ENCODE results near the gene HYAL1. TPM values are rescaled to one million over a fixed set of nuclear protein-coding genes. Genes with fewer than 3 reads are reported as not detected.
A peak's percentile ranks its signal among the peaks of the same experiment; 100 is the strongest.

Gene HYAL1
- polyA plus RNA-seq, 3 donors: 6.1 to 9.4 (median 7.7) TPM

DNA sequence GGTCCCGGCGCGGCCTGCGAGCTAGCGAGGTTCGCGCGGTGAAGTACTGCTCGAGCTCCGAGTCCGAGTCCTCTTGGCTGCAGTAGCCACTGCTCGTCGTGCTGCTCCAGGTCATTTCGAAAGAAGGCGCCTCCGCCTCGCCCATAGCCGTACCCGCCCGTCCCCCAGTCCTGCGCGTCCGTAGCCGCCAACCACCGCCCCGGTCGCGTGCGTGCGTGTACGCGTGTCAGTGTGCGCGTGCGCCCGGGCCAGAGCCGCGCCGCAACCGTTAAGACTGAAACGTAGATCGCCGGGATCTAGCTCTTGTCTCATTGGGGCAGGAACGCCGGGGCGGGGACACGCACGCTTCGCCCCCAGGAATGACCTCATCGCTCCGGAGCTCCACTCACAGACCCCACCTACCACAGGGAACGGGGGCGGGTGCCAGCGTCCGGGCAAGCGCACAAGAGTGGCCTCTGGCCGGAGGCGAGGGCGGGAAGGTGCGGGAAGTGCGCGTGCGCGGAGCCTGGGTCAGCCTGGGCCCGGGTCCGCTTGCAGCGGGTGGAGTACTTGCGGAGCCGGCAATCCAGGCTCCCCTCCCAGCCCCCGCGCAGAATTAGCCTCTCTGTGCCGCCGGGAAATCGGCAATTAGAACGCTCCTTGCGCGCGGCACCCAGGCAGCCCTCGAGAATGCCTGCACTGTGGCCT lies 33.9 kb upstream of the HYAL1 start:
- peak; percentile 98 for DNase-seq

DNA sequence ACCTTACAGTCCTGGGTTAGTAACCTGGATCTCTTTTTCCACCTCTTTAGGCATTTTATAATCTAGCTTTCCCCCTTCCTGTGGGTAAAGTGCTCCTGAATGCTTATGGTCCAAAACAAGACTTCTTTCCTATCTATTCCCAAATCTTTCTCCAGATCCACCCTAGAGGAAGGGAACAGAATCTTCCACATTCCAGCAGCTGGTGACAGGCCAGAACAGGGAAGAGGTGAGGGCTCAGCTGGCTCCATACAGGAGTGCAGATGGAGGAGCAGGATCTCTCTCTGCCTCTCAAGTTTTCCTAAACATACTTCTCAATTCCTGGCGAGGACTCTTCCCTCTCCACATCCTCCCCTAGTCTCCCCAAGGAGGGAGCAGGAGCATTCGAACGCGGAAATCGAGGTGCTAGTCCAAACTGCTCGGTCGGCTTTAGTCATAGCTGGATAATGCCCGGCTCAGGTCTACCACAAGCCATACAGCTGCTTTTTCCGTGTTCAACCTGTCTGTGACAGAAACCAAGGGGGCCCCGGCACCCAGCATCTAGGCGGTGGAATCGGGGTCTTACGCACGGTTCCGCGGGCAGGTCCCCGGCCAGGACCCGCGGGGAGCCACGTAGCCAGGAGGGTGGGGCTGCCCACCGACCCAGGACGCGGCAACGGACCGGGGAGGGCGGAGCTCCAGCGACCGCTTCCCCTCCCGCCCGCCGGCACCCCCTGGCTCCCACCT lies 33.2 kb upstream of the HYAL1 start:
- no peak for DNase-seq

DNA sequence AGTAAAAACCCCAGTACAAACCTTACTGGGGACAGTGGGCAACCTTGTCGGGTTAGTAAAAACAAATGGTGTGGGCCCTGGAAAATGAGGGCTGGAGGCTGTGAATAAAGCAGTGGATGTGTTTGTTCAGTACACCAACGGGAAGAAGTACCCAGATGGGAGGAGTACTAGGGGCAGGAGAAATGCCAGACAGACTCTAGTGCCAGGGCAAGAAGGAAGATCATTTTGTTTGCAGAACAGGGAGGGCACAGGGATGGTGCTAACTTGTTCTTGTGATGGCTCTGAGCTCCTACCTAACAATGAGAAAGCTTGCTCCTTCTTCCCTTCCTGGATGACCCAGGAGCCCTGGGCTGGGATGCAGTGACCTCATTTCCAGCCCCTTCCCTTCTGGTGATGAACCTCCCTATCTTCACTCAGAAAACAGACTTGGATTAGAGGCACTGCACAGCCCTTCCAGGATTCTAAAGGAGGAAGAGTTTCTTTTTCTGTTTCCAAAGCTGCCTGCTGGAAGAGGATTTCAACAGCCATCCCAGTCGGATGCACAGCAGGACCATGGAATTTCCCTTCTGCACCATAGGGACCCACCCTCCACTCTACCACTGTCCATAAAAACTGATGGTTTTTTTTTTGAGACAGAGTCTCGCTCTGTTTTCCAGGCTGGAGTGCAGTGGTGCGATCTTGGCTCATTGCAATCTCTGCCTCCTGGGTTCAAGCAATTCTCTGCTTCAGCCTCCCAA lies 31.1 kb upstream of the HYAL1 start:
- DNase-seq: no peak

DNA sequence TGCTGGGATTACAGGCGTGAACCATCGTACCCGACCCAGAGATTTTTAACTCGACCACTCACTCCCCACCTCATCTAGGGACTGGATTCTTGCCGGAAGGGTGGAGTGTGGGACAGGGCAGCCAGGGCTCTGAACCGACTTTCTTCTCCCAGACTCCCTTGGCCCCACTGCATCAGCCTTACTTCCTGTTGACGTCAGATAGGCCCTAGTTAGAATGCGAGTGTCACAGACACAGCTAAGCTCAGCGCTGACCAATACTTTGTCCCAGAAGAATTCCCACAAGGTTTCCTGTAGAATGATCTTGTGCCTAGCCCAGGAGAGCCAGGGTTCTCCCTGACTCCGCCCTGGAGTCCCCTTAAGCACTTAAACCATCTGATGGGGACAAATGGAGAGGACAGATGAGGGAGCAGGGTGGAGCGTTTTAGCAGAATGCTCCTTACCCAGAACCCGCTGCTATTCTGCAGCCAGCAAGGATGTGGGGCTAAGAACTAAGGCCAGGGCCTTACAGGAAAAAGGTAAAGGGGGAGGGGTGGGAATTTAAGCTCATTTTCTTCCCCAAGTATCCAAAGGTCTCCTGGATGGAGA lies 30.5 kb upstream of the HYAL1 start:
- DNase-seq: no peak

DNA sequence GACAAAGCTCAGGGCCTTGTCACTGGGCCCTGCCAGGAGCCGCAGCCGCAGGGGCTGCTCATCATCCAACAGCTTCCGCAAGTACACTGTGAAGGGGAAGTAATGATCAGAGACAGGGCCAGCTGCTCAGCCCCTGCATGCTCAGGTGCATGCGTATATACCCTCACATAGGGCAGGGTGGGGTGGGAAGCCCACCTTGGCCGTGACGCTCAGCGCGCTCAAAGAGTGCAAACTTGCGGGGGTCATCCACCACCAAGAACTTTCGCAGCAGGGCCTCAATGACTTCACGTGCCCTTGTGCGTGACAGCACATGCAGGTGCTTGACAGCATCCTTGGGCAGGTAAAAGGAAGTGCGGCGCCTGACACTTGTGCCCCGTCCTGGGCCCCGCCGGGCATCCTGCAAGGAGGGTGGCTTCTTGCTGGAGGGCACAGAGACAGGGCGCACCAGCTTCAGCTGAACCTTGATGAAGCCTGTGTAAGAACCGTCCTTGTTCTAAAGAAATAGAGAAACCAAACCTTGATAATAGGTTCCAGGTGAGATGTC lies 28.1 kb upstream of the HYAL1 start:
- DNase-seq: no peak

DNA sequence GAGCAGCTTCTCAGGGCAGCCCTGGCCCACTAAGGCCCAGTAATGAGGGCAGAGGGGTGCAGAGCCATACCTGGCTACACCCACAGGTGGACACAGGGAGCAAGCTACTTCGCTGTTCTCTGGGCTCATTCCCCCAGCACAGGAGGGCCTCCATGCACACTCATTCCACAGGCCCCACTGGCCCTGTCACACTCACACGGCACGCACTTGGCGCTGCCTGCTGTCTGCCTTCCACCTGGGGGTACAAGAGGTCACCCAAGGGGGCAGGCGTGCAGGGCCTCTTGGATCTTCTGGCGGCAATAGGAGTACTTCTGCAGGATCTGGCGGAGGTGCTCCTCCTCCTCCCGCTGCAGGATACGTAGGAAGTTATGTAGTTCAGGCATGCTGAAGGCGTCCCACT lies 27.0 kb upstream of the HYAL1 start:
- DNase-seq: no peak

DNA sequence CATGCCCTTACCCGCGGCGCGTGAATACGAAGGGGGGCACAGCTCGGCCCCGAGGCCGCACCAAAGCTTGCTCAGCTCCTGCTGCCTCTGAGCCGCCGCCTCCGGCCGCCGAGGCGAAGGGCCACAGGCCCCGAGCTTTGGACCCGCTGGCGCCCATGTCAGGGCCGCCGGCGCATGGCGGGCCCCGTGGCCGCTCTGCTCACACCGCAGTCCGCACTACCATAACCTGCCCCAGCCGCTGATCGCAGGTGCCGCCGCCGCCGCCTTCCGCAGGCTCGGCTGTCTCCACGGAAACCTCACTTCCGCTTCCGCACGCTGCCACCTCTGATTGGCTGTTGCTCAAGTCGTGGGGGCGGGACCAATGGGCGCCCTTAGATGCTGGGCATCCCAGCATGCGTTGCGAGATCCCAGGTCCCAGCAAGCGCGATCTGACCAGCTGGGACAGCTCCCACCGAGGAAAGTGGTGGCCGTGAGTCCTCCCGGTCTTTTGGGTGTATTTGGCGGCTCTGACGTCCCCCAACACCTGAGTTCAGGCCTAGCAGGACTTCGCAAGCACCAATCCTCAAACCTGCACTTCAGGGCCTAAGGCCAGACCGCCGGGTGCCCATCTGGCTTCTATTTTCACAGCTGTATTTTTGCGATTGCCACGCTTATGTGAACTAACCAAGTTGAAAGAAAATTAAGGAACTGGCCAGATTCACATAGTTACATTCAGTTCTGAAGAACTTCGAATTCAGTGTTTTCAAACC lies 24.7 kb upstream of the HYAL1 start, which contains the start of gene TUSC2:
Gene TUSC2, minus strand, starts transcription at position 281 of the 749 bp plus-strand sequence. Its CDS starts 124 bp downstream, at position 157.
- peak; percentile 98 for DNase-seq

DNA sequence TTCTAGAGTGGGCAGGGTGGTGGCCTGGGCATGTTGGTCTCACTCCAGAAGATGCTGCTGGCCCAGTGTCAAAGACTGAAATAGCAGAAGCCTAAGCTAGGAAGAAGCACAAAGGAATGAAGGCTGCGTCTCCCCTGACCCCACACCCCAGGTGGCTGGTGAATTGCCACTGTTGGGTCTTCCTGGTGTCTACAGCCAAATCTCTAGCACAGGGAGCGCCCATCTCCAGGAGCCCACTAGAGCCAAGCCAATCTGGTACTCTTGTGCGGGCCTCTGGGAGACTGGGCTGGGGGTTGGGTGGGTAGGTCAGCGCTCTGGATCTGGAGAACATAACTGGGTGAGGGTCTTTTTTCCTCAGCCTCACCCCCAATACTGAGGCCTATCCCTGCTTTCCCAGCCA lies 23.8 kb upstream of the HYAL1 start:
- DNase-seq: no peak

DNA sequence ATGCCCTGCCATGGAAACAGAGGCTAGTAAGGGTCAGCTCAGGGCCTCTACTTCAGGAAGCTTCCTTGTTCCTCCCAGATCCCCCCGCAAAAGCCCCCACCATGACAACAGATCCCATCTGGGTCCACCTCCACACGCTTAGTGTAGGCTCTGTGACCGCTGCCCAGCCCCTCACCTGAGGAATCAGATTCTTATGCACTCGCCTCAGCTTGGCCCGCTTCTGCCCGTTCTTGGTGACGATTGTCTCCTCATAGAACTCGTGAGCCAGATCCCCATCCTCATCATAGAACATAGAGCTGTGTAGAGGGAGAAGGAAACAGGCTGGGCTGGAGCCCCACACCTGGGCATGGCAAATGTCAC lies 22.8 kb upstream of the HYAL1 start:
- DNase-seq: no peak

DNA sequence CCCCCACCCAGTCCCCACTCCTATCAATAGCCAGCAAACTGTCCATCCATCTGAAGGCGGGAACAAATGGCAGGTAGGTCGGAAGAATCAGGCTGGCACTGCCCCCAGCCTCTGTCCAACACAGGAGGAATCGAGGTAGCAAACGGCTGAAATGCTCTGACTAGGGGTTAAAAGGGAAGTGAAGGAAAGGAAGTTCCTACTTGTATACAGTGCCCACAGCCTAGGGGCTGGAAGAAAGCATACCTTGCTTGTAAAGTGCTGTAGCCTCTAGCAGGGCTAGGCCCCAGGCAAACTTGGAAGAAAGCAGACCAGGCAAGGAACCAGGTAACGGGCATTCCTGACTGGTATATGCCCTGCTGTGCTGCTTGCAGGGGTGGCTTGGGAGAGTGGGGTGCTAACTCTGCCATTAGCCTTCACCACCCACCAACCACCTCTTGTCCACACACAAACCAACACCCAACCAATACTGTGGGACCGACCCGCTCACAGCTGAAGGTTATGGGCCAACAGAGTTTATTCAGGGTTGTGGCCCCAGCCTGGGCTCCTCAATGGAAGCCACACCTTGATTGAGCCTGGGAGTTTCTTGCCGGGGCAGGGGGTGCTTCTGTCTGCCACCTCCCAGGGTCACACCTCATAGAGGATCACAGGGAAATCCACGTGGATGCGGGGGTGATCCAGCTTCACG lies 22.3 kb upstream of the HYAL1 start:
- DNase-seq: no peak

DNA sequence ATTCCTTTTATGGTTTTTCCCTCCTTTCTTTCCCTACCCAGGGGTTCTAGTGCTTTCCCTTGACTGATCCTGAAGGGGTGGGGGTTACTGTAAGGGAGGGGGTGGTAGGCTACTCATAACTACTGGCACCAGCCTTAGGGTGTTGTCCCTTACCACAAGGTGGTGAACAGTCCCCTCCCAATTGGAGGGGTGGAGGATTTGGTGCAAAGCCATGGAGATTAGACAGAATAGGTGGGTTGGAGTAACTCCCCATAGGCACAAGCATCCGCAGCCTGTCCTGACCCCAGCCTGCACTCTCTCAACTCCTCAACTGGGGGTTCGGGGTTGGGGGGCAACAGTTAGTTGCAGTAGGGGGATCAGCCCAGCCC lies 21.7 kb upstream of the HYAL1 start:
- DNase-seq: no peak

DNA sequence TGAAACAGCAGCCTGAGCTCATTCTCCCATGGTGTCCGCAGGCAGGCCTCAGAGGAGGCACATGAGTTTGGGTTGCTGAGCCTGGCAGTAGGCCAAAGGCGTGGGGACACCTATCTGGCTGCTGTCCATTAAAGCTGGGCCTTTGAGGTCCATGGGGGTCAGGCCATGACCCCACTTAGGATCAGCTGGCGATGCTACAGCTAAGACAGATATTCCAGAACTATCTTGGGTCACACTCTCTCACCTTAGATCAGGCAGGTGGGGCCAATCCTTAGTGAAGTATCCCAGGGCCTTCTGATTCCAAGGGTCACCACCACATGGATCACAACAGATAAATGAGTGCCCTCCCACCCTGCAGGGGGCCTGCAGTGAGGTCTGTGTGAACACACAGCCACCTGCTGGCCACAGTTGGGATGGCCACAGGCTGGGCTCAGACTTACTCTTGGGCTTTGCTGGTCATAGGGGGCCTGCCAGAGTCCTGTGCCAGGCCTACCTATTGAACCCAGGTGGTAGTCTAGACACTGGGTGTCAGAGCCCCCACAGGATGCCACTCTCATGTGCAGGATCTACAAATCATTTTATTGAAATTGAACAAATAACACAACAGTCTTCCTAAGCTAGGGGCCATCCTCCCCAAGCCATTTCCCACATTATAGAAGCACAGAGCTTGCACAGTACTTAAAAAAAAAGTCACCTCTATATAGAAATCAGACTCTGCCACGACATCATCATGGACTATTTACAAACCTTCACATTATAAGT lies 21.2 kb upstream of the HYAL1 start:
- DNase-seq: no peak

DNA sequence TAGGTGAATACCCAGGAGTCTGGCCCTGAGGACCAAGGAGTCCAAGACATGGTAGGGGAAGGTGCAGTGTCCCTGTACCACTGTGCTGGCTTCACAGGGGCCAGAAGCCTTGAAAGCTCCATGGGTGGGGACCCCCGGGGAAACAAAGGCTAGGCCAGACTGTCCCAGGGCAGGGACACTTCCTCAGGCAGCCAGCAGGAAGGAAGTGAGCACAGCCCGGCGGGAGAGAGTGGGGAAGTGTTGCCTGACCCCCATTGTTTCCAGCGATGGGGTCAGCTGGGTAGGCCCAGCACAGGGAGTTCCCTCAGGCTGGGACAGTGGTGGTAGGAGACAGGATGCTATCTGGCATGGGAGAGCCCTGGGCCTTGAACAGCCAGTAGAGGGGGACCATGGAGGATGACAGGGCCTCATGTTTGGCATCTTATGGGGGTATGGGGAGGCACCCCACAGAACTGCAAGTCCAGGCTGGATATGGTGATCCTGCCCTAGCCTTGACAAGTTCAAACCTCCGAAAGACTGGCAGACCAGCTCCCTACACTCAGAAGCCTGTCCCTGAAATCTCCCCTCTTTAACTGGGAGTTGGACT lies 20.3 kb upstream of the HYAL1 start:
- no peak for DNase-seq

DNA sequence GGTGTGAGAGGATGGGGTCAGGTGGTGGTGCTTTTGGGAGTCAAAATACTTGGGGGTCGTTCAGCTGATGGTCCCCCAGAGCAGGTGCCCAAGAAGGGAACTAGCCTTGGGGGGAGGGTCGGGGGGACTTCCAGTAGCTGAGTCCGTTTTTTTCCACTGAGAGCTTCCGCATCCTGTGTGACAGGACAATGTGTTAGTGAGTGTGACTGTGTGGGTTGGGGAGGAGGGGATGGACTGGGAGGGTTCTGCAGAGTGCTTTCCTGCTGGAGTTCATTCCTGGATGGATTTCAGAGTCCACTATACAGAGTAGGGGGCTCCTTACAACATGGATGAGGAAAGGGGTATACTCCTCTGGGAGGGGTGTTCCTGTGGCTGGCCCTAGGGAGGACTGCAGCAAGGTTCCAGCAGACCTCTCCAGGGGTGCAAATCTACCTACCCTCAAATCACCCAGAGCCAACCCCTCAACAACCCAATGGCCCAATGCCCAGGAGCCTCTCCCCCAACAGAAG lies 19.8 kb upstream of the HYAL1 start:
- DNase-seq: no peak

DNA sequence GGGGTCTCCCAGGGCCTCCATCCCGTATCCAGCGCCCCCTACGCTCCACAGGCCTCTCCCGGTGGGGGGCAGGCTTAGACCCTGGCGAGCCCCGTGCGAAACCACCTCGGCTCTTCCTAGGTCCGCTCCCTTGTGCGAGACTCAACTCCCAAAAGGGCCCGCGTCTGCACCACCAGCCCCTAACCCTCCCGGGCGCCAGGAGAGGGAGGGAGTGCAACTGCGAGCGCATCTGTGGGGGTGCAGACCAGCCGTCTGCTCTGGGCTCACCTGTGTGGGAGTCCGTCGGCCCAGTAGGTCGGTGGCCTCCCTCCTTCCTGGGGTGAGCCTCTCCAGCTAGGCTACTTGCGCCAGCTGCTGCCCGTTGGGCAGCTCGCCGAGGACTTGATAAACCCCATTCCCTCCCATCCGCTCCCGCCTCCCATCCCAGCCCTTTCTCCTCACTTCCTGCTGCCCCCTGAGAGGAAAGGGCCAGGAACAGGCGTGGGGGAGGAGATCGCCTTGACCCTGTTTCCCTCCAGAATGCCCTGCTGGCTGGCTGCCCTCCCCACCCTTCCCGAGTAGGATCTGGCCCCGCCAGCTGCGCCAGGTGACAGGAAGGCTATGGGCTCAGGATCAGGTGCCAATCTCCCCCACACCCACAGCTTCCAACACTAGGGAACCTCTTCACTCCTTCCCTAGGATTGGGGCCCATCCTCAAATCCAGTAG lies 19.2 kb upstream of the HYAL1 start, which contains the start of gene HYAL2:
Gene HYAL2, minus strand, starts transcription at position 360 of the 706 bp plus-strand sequence. CDS start 2,256 bp downstream, outside the sequence.
- no peak for DNase-seq

DNA sequence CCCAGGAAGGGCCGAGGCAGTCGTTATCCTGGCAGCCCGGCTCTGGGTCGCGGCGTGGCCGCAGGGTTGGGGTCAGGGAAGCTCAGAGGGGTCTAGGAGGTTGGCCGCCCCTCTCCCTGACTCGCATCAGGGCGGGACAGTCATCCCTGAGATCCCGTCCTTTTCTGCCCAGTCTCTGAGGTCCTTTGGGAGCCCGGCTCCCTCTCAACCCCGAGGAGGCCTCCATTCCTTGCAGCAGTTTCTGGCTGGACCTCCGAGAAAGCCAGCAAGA lies 18.7 kb upstream of the HYAL1 start:
- no peak for DNase-seq

DNA sequence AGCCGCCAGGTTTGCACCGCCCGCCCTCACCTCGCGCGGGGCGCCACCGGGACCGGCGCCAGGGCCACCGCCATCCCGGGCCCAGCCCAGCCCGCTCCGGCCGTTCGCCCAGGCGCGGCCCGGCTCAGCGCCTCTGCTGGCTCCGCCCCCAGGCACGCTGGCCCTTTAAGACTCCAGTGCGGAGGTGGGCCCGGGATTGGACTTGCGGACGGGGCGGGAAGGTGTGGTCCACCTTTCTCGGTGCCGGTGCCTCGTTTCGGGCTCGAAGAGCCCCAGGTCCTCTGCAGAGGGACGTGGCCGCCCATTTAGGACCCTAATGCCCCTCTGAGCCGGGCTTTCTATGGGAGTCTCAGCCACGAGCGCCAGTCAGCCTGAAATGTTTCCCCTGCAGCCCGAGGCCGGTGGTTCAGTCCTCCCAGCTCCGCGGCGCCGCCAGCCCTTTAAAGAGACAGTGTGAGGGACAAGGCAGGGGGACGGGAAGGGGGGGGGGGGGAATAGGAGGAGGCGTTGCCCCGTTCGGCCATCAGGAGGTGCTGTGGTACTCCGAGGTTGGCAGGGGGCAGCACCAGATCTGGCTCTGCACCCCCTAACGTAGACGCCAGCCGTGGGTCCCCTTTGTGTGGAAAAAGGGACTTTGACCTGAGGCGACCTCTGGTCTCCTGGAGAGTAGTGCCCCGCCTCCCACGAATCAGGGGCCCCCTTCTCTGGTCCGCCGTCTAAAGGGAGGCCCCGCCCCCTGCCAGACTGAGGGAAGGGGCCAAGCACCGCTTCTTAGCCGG lies 18.2 kb upstream of the HYAL1 start:
- DNase-seq: peak; percentile 91

DNA sequence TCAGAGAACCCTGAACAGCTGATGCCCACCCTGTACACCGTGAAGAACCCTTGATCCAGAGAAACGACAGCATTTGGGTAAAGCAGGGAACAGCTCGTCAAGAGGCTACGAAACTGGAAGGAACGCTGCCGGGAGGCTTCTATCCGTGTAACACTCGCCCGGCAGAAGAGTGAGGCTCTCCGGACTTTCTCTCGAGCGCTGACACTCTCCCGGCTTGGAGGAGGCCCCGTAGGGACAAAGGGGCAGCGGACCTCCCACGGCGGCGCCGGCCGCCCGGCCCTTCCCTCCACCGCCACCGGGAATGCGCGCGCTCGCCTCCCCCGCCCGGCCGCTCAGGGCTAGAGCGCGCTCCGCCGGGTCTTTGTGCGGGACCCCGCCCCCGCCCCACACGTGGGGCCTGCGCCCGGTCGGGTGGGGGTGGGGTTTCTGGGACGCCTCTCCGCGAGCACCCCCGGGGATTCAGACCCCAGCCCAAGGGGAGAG lies 17.5 kb upstream of the HYAL1 start:
- DNase-seq: peak; percentile 88

Measured in renal pelvis (tissue), 4 donors.